Measurements from ENCODE around the gene FNIP2. TPM values are rescaled to one million over a fixed set of nuclear protein-coding genes. Genes with fewer than 3 reads are reported as not detected.

The FNIP2 gene
- total RNA-seq, 1 donor from 2014 or later, result 18.5 TPM

GRCh38 chr4:158776106-158776505 lies 7.3 kb downstream of the FNIP2 start:
- no peak overlapping the region for H3K27ac Mint-ChIP-seq (ENCODE audit: unreplicated experiment)

GRCh38 chr4:158777423-158778155 lies 8.8 kb downstream of the FNIP2 start:
- Mint-ChIP-seq H3K27me3 (ENCODE audit: low read depth, unreplicated experiment) (no peaks in the 10 kb centered on the region), H3K4me1 (ENCODE audit: low read depth, unreplicated experiment) (peaks cover 32% of the 10 kb centered on the region), H3K4me3 (ENCODE audit: unreplicated experiment) (no peak overlapping the region), H3K9me3 (ENCODE audit: unreplicated experiment) (no peaks in the 10 kb centered on the region), H3K27ac (ENCODE audit: unreplicated experiment) (no peak overlapping the region), H3K36me3 (ENCODE audit: low read depth, unreplicated experiment) (no peaks in the 10 kb centered on the region)
- Histone ChIP-seq H3K79me2 (ENCODE audit: insufficient read depth, low read length) (peaks cover 92% of the 10 kb centered on the region), H3K36me3 (ENCODE audit: insufficient read depth, low read length) (no peaks in the 10 kb centered on the region), H3K4me2 (ENCODE audit: low read length) (no peak overlapping the region), H3K9ac (ENCODE audit: low read length) (no peak overlapping the region), H2AFZ (ENCODE audit: low read depth, low read length) (no peak overlapping the region), H3K9me3 (ENCODE audit: insufficient read depth, low read depth, low read length) (no peaks in the 10 kb centered on the region), H4K20me1 (ENCODE audit: insufficient read depth, low read length) (peaks cover 7% of the 10 kb centered on the region), H3K4me1 (ENCODE audit: insufficient read depth, low read length) (peaks cover 26% of the 10 kb centered on the region), H3K27ac (ENCODE audit: low read depth, low read length) (no peak overlapping the region), H3K4me3 (ENCODE audit: insufficient read depth, low read depth, low read length) (no peak overlapping the region), H3K27me3 (ENCODE audit: insufficient read depth, low read length) (no peaks in the 10 kb centered on the region)
- DNase-seq (ENCODE audit: low read depth) (no peak), FAIRE-seq (no peak)
- no peak for TF ChIP-seq CTCF (IDR thresholded peaks at IDR 0.05; ENCODE audit: insufficient read depth, low read depth, low read length)
- no peak for TF ChIP-seq EZH2 (IDR thresholded peaks at IDR 0.05; ENCODE audit: insufficient read depth, low read length)

More at GRCh38 chr4:158776106-158776505, 7.3 kb downstream of the FNIP2 start:
- Histone ChIP-seq H3K4me1 (ENCODE audit: insufficient read depth, low read length) (peaks cover 19% of the 10 kb centered on the region), H3K9ac (ENCODE audit: low read length) (no peak overlapping the region), H3K9me3 (ENCODE audit: insufficient read depth, low read depth, low read length) (no peaks in the 10 kb centered on the region), H3K4me3 (ENCODE audit: insufficient read depth, low read depth, low read length) (no peak overlapping the region), H2AFZ (ENCODE audit: low read depth, low read length) (no peak overlapping the region), H3K79me2 (ENCODE audit: insufficient read depth, low read length) (peaks cover 97% of the 10 kb centered on the region), H3K27ac (ENCODE audit: low read depth, low read length) (no peak overlapping the region), H3K36me3 (ENCODE audit: insufficient read depth, low read length) (no peaks in the 10 kb centered on the region), H3K27me3 (ENCODE audit: insufficient read depth, low read length) (no peaks in the 10 kb centered on the region), H4K20me1 (ENCODE audit: insufficient read depth, low read length) (peaks cover 13% of the 10 kb centered on the region), H3K4me2 (ENCODE audit: low read length) (no peak overlapping the region)
- Mint-ChIP-seq H3K36me3 (ENCODE audit: low read depth, unreplicated experiment) (no peaks in the 10 kb centered on the region), H3K4me1 (ENCODE audit: low read depth, unreplicated experiment) (peaks cover 32% of the 10 kb centered on the region), H3K27me3 (ENCODE audit: low read depth, unreplicated experiment) (no peaks in the 10 kb centered on the region), H3K9me3 (ENCODE audit: unreplicated experiment) (no peaks in the 10 kb centered on the region), H3K4me3 (ENCODE audit: unreplicated experiment) (no peak overlapping the region)
- TF ChIP-seq CTCF (IDR thresholded peaks at IDR 0.05; ENCODE audit: insufficient read depth, low read depth, low read length) (no peak), EZH2 (IDR thresholded peaks at IDR 0.05; ENCODE audit: insufficient read depth, low read length) (no peak)
- peak; percentile 23 for FAIRE-seq
- DNase-seq (ENCODE audit: low read depth), result no peak

GRCh38 chr4:158778156-158778711 lies 9.4 kb downstream of the FNIP2 start:
- Mint-ChIP-seq H3K27ac (ENCODE audit: unreplicated experiment) (no peak overlapping the region), H3K9me3 (ENCODE audit: unreplicated experiment) (no peaks in the 10 kb centered on the region), H3K36me3 (ENCODE audit: low read depth, unreplicated experiment) (no peaks in the 10 kb centered on the region), H3K4me3 (ENCODE audit: unreplicated experiment) (no peak overlapping the region), H3K4me1 (ENCODE audit: low read depth, unreplicated experiment) (peaks cover 36% of the 10 kb centered on the region), H3K27me3 (ENCODE audit: low read depth, unreplicated experiment) (no peaks in the 10 kb centered on the region)
- DNase-seq (ENCODE audit: low read depth), result no peak
- H3K27ac ChIP-seq (ENCODE audit: low read depth, low read length), result no peak overlapping the region
- peaks cover 32% of the 10 kb centered on the region for H3K4me1 ChIP-seq (ENCODE audit: insufficient read depth, low read length)
- H2AFZ ChIP-seq (ENCODE audit: low read depth, low read length), result no peak overlapping the region
- H3K4me3 ChIP-seq (ENCODE audit: insufficient read depth, low read depth, low read length), result no peak overlapping the region
- no peak for TF ChIP-seq EZH2 (IDR thresholded peaks at IDR 0.05; ENCODE audit: insufficient read depth, low read length)
- no peak for TF ChIP-seq CTCF (IDR thresholded peaks at IDR 0.05; ENCODE audit: insufficient read depth, low read depth, low read length)
- peaks cover 92% of the 10 kb centered on the region for H3K79me2 ChIP-seq (ENCODE audit: insufficient read depth, low read length)
- peaks cover 11% of the 10 kb centered on the region for H4K20me1 ChIP-seq (ENCODE audit: insufficient read depth, low read length)
- no peak for FAIRE-seq
- no peak overlapping the region for H3K9ac ChIP-seq (ENCODE audit: low read length)
- no peak overlapping the region for H3K4me2 ChIP-seq (ENCODE audit: low read length)
- no peaks in the 10 kb centered on the region for H3K36me3 ChIP-seq (ENCODE audit: insufficient read depth, low read length)
- no peaks in the 10 kb centered on the region for H3K27me3 ChIP-seq (ENCODE audit: insufficient read depth, low read length)
- H3K9me3 ChIP-seq (ENCODE audit: insufficient read depth, low read depth, low read length), result no peaks in the 10 kb centered on the region
